ENCODE results near the gene CACNG8.
A peak's percentile ranks its signal among the peaks of the same experiment; 100 is the strongest.

The CACNG8 gene

GRCh38 chr19:53961523-53962356 lies 997 bp upstream of the CACNG8 start:
- DNase-seq (ENCODE audit: low spot score) = no peak

- DNase-seq (ENCODE audit: low spot score) = no peak
Observed at GRCh38 chr19:53965091-53965490, 2.4 kb downstream of the CACNG8 start.

GRCh38 chr19:53966931-53967330 lies 4.2 kb downstream of the CACNG8 start:
- no peak for DNase-seq (ENCODE audit: low spot score)

GRCh38 chr19:53969366-53969765 lies 6.6 kb downstream of the CACNG8 start:
- DNase-seq (ENCODE audit: low spot score) = no peak

GRCh38 chr19:53971673-53972072 lies 8.9 kb downstream of the CACNG8 start:
- no peak for DNase-seq (ENCODE audit: low spot score)

GRCh38 chr19:53977429-53977990 lies 14.8 kb downstream of the CACNG8 start:
- peak; percentile 86 for DNase-seq (ENCODE audit: low spot score)

GRCh38 chr19:53977991-53978731 lies 15.4 kb downstream of the CACNG8 start:
- peak; percentile 36 for DNase-seq (ENCODE audit: low spot score)

GRCh38 chr19:53978975-53979801 lies 16.5 kb downstream of the CACNG8 start:
- DNase-seq (ENCODE audit: low spot score) = no peak

GRCh38 chr19:53980539-53981375 lies 18.0 kb downstream of the CACNG8 start:
- DNase-seq (ENCODE audit: low spot score) = no peak

- no peak for DNase-seq (ENCODE audit: low spot score)
Observed at GRCh38 chr19:53981376-53981951, 18.7 kb downstream of the CACNG8 start.

GRCh38 chr19:53982001-53982451 lies 19.3 kb downstream of the CACNG8 start:
- no peak for DNase-seq (ENCODE audit: low spot score)

- DNase-seq (ENCODE audit: low spot score) = no peak
Observed at GRCh38 chr19:53982611-53983010, 19.9 kb downstream of the CACNG8 start.

GRCh38 chr19:53983457-53984289 lies 20.9 kb downstream of the CACNG8 start:
- no peak for DNase-seq (ENCODE audit: low spot score)

GRCh38 chr19:53985863-53986262 lies 23.1 kb downstream of the CACNG8 start:
- DNase-seq (ENCODE audit: low spot score) = no peak

- DNase-seq (ENCODE audit: low spot score) = no peak
Observed at GRCh38 chr19:53988981-53989380, 26.2 kb downstream of the CACNG8 start.

GRCh38 chr19:53989600-53990533 lies 27.1 kb downstream of the CACNG8 start:
- DNase-seq (ENCODE audit: low spot score) = no peak

GRCh38 chr19:53991224-53992113 lies 28.7 kb downstream of the CACNG8 start, which contains the start of gene CACNG6:
TSS of gene CACNG6 (plus strand) at chr19:53991637. CDS start at chr19:53992878, 1,241 bp downstream.
- DNase-seq (ENCODE audit: low spot score) = no peak
